RPMI7951 (cell line): ENCODE results near the gene DNAJC4. TPM values are rescaled to one million over a fixed set of nuclear protein-coding genes. Genes with fewer than 3 reads are reported as not detected.

Experiments
- DNase-seq: peaks from one replicate; pipeline ENCODE4 v3.0.0-alpha.2; 2012; ENCODE audit warnings: low read depth
- total RNA-seq: library from RNA; depleted of rRNA; stranded (reverse); fragments of >200 nt; shearing (Covaris generic); gene quantifications from 2 replicates; pipeline ENCODE4 v1.2.3, GENCODE V29; 2014

The DNAJC4 gene
- total RNA-seq, 1 experiment from 2014 or later, result 23.7 TPM

GRCh38 chr11:64258356-64258755 lies 28.0 kb downstream of the DNAJC4 start:
- DNase-seq, result no peak

GRCh38 chr11:64258946-64259532 lies 28.7 kb downstream of the DNAJC4 start:
- no peak for DNase-seq

GRCh38 chr11:64259533-64260067 lies 29.3 kb downstream of the DNAJC4 start:
- no peak for DNase-seq

DNA sequence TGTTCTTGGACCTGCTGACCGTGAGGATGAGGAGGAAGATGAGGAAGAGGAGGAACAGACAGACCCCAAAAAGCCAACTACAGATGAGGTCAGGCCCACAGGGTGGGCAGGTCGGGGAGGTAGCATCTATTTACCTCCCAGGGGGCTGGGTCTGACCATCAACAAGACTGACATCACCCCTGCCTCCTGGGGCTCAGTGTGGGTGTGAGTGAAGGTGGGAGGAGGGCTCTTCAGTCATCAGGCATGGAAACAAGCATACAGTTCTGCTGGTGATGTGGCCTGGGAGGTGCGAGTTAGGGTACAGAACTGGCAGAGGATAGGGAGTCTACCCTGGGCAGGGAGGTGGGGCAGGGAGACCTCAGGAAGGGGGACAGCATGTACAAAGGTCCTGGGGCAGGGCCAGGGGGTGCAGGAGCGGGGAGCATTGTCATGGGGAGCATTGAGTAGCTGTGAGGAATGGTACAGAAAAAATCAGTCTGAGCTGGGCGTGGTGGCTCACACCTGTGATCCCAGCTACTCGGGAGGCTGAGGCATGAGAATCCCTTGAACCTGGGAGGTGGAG lies 29.9 kb downstream of the DNAJC4 start:
- DNase-seq, result no peak

DNA sequence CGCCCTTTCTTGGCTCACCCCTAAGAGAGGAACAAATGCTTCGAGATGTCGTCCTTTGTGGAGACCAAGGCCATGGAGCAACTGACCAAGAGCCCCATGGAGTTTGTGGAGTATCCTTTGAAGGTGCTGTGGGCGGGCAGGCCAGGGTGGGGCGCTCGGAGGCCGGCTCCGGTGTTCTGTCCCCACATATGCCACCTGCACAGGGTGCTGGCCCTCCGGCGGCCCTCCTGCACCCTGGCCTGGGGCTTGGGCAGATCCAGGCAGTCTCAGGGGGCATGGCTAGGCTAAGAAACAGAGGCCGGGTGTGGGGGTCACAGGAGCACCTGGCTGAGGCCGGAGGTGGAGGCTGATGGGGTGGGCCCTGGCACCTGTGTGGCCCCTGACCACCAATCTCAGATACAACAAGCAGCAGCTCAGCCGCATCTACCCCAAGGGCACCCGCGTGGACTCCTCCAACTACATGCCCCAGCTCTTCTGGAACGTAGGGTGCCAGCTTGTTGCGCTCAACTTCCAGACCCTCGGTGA lies 31.3 kb downstream of the DNAJC4 start:
- DNase-seq, result no peak

DNA sequence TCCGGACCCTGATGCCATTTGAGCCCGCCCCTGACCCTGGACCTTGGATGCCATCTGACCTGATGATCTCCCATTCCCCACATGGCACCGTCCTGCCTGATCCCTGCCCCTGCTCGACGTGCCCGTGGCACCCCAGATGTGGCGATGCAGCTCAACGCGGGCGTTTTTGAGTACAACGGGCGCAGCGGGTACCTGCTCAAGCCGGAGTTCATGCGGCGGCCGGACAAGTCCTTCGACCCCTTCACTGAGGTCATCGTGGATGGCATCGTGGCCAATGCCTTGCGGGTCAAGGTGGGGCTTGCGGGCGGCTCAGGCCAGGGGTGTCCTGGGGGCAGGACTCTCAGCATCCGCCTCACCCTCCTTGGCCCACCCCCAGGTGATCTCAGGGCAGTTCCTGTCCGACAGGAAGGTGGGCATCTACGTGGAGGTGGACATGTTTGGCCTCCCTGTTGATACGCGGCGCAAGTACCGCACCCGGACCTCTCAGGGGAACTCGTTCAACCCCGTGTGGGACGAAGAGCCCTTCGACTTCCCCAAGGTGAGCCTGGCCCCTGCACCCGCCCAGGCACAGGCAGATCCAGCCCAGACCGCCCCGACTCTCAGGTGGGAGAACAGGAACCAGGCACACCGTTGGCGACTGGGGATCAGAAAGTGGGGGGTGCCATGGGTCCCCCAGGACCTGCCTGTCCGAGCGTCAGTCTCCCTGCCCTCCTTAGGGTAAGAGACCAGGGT lies 32.1 kb downstream of the DNAJC4 start:
- no peak for DNase-seq

DNA sequence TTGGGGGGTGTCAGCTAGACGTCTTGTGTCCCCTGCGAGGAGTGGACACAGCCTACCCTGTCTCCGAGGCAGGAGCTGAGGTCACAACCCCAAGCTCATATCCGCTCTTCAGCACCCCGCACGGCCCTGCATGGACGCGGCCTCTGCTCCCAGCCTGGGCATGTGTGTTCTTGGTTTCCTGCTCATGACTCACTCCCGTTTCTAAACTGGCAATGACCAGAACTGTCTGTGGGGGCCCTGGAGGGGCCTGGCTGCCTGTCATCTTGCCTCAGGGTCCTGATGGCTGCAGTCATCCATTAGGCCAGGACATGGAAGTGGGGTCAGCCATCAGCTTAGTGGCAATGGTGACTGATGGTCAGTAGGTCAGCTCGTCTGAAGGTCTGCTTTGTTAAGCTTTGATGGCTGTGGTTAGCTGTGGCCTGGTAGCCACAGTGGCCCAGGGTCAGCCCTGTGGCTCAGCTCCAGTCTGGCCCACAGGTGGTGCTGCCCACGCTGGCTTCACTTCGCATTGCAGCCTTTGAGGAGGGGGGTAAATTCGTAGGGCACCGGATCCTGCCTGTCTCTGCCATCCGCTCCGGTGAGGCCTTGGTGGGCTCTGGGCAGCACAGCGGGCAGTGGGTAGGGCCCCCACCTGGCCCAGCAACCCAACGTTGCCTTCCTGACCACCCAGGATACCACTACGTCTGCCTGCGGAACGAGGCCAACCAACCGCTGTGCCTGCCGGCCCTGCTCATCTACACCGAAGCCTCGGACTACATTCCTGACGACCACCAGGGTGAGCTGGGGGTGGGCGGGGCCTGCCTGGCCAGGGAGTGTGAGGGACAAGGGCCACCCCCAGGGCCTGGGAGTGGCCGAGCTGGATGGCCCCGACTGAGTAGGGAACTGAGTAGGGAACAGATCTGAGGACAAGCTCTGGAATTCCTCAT lies 32.9 kb downstream of the DNAJC4 start:
- DNase-seq, result peak; percentile 99

DNA sequence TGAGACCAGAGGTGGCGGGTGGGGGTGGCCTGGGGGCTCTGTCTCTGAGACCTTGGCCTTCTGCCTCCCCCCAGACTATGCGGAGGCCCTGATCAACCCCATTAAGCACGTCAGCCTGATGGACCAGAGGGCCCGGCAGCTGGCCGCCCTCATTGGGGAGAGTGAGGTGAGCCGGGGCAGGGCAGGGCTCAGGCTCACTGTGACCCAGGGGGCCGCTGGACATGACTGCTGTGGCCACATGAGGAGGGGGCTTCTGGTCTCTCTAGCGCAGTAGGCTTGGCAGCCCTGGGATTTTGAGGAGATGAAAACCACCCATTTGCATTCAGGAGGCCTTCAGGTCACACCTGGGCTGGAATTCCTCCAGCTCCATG lies 33.6 kb downstream of the DNAJC4 start:
- no peak for DNase-seq

GRCh38 chr11:64264371-64264852 lies 34.1 kb downstream of the DNAJC4 start:
- no peak for DNase-seq

DNA sequence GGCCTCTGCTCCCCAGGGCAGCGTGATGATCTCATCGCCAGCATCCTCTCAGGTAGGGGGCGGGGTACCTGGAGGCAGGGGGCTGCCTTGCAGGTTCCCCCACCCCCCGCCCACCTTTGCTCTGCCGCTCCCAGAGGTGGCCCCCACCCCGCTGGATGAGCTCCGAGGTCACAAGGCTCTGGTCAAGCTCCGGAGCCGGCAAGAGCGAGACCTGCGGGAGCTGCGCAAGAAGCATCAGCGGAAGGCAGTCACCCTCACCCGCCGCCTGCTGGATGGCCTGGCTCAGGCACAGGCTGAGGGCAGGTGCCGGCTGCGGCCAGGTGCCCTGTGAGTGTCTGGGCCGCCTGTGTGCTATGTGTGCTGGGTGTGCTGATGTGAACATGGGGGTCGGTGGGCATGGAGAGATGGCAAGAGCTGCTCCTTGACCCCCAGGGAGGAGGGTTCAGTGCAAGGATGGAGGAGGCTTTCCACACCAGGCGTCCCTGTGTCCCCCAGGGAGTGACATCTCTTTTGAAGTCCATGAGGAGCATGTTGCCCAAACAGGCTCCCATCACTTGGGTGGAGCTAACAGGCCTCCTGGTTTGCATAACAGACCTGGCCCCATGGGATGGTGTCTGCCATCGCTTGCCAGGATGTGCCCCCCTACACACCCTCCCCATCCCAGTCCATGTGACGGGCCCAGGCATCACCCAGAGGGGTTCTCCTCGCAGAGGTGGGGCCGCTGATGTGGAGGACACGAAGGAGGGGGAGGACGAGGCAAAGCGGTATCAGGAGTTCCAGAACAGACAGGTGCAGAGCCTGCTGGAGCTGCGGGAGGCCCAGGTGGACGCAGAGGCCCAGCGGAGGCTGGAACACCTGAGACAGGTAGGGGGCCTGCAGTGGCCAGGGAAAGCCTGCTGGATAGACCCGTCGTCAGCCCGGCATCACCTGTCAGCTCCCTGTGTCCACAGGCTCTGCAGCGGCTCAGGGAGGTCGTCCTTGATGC lies 35.1 kb downstream of the DNAJC4 start:
- no peak for DNase-seq

- DNase-seq, result peak; percentile 84
These were observed 36.0 kb downstream of the DNAJC4 start for GRCh38 chr11:64266339-64266738.

DNA sequence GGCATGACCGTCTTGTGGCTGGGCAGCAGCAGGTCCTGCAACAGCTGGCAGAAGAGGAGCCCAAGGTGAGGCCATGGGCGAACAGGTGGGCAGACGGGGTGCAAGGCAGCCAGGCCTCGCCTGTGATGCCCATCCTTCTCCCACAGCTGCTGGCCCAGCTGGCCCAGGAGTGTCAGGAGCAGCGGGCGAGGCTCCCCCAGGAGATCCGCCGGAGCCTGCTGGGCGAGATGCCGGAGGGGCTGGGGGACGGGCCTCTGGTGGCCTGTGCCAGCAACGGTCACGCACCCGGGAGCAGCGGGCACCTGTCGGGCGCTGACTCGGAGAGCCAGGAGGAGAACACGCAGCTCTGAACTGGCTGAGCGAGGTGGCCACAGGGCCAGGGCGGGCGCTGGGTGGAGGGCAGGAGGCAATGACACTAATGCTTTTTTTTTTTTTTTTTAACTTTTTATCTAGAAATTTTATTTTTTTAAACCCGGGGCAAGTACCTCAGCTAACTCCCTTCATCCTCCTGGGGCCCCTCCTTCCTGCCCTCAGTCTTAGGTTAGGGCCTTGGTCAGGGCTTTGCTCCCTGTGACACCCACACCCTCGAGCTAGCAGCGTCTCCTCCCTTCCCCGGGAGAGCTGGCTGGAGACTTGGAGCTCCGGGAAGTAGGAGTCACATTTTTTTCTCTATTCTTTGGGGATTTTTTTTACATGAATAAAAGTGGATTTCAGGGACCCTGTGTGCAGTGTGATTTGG lies 37.0 kb downstream of the DNAJC4 start:
- peak; percentile 47 for DNase-seq

DNA sequence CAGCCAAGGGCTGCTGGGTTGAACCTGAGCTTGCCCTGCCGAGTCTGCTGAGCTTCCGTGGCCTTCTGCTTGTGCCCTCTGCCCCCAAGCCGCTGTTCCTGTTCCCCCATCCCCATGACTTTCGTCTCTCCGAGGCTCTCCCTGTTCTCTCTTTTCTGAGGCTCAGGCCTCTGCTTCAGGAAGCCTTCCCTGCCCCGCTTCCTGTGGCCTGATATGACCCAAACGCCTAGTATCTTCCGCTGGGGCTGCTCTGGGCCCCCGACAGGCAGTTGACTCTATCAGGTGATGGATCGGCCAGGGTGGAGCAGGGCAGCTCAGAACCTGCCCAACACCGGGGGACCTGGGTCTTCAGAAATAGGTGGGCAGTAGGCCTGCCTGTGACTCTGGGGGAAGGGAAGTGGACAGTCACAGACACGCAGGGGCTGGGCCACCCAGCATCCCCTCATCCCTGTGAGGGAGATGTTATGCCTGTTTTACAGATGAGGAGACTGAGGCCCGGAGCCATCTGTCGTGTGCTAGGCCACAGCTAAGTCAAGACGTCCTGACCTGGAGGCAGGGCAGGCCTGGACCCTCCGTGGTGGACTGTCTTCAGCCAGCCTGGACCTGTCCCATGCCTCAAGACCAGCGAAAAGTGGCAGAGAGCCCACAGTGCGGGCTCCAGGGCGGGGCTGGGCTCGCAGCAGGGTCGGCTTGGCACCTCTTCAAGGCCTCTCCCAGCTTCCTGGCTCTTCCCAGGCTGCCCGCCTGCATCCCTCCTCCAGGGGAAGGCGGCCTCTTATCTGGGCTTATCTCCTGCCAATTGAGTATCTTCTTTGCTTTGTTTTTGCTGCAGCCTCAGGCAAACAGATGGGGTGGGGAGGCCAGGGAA lies 37.9 kb downstream of the DNAJC4 start:
- peak; percentile 98 for DNase-seq

GRCh38 chr11:64268893-64269539 lies 38.7 kb downstream of the DNAJC4 start:
- DNase-seq, result no peak

- peak; percentile 100 for DNase-seq
These were observed 39.3 kb downstream of the DNAJC4 start for GRCh38 chr11:64269540-64270220.

DNA sequence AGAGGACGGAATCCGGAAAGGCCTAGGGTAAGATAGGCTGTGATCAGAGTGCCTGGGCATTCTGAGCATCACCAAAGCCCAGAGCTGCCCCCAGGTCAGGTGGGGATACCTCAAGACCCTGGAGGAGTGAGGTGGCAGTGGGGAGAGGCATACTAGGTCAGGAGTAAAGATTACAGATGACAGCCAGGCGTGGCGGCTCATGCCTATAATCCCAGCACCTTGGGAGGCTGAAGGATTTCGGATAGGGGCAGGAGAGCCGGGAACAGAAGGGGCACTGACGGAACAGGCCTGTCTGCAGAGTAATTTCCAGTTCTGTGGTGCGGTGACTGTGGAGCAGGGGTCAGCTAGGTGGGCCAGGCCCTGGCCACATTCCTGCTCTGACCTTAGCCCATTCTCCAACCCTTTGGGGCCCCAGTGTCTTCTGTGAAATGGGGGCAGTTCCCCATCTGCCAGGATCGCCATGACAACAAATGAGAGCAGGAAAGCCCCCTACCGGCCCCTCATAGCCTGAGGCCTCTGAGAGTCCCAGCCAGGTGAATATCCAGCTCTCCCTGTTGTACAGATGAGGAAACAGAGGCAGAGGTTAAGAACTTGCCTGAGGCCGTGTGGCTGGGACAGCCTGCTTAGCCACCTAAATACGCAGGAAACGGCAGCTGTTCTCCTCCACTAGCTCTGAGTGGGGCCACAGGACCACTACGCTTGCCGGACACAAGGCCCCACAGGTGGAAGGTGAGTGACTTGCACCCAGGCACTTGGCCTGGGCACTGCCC lies 44.9 kb downstream of the DNAJC4 start:
- DNase-seq, result no peak

GRCh38 chr11:64275841-64276240 lies 45.5 kb downstream of the DNAJC4 start:
- no peak for DNase-seq
